GM12878 (cell line): Measurements from ENCODE around the gene ABCB9. TPM values are rescaled to one million over a fixed set of nuclear protein-coding genes. Genes with fewer than 3 reads are reported as not detected.

Experiments
- ATAC-seq: fragments of 200-7000 bp; cut with Tn5 transposase; 3 replicates; pipeline ENCODE4 v1.9.1; 2020; ENCODE audit warnings: mild to moderate bottlenecking, moderate library complexity
- BruUV-seq: library from RNA; stranded (reverse); fragments of 400-500 nt; replicated peaks from 2 replicates; lab custom pipeline; 2021; lab: Mats Ljungman, UMichigan
- CTCF ChIA-PET: fragments of 300-600 bp; sonication (Branson Sonifier 250); formaldehyde crosslinking; extraction: SDS; loops from one replicate; lab custom pipeline; 2021; ENCODE audit warnings: inconsistent platforms; lab: Yijun Ruan, JAX
- POLR2A ChIA-PET: fragments of 350-600 bp; formaldehyde crosslinking; extraction: SDS; loops from one replicate; lab custom pipeline; 2021; ENCODE audit warnings: inconsistent platforms; lab: Charles Lee
- RAD21 ChIA-PET: fragments of 300-600 bp; sonication (Branson Sonifier 250); formaldehyde crosslinking; loops from one replicate; lab custom pipeline; 2023; ENCODE audit warnings: antibody characterized with exemption; ENCODE audit not compliant: unreplicated experiment; lab: Charles Lee
- SMC1A ChIA-PET: fragments of 300-600 bp; sonication (Branson Sonifier 250); formaldehyde crosslinking; loops from one replicate; lab custom pipeline; 2023; ENCODE audit not compliant: unreplicated experiment, uncharacterized antibody; lab: Charles Lee
- DNase-seq: peaks from one replicate; pipeline ENCODE4 v3.0.0-alpha.2; 2011; ENCODE audit warnings: low read depth, low spot score
- FAIRE-seq: peaks from 3 replicates; lab custom pipeline; 2011; peaks lifted over from hg19 to GRCh38; lab: Jason Lieb, UNC
- H2AFZ ChIP-seq: 2 replicates; pipeline ENCODE4 v1.6.0; 2011; ENCODE audit warnings: low read depth, low read length, control low read depth; ENCODE audit not compliant: control insufficient read depth
- H3K27ac ChIP-seq: 2 replicates; pipeline ENCODE4 v1.5.1; 2011; ENCODE audit warnings: control low read depth; ENCODE audit not compliant: control insufficient read depth, insufficient read depth
- H3K27me3 ChIP-seq, 2 experiments: replicated peaks in 1 of 2; 2 replicates each; pipeline versions ENCODE4 v1.6.0 to v1.6.1; 2011; ENCODE audit warnings: low read length in 1 of 2; ENCODE audit not compliant: control insufficient read depth in 2 of 2, insufficient read depth in 2 of 2
- H3K36me3 ChIP-seq, 2 experiments: 2 replicates each; pipeline ENCODE4 v1.5.1; 2011; ENCODE audit warnings: low read length in 1 of 2; ENCODE audit not compliant: control insufficient read depth in 2 of 2, insufficient read depth in 2 of 2
- H3K4me1 ChIP-seq: 2 replicates; pipeline ENCODE4 v1.6.1; 2011; ENCODE audit warnings: mild to moderate bottlenecking, low read length, moderate library complexity, mixed read lengths; ENCODE audit not compliant: control insufficient read depth, insufficient read depth
- H3K4me2 ChIP-seq: 2 replicates; pipeline ENCODE4 v1.6.0; 2011; ENCODE audit warnings: control low read depth; ENCODE audit not compliant: control insufficient read depth, insufficient read depth
- H3K4me3 ChIP-seq: fragments of 200-600 bp; sonication (generic); 2 replicates; pipeline ENCODE4 v1.5.1; 2016
- H3K79me2 ChIP-seq: 2 replicates; pipeline ENCODE4 v1.6.0; 2011; ENCODE audit warnings: low read length; ENCODE audit not compliant: control insufficient read depth, insufficient read depth
- H3K9ac ChIP-seq: 2 replicates; pipeline ENCODE4 v1.8.0; 2011; ENCODE audit warnings: low read length, control low read depth, mixed read lengths; ENCODE audit not compliant: control insufficient read depth, insufficient read depth
- H3K9me3 ChIP-seq: replicated peaks from 3 replicates; pipeline ENCODE4 v1.5.1; 2011; ENCODE audit warnings: mild to moderate bottlenecking, low read length; ENCODE audit not compliant: control insufficient read depth, insufficient read depth
- H4K20me1 ChIP-seq: 2 replicates; pipeline ENCODE4 v1.6.0; 2011; ENCODE audit not compliant: control insufficient read depth, insufficient read depth
- BCL11A ChIP-seq: IDR thresholded peaks from 2 replicates; pipeline ENCODE4 v1.6.1; 2011; ENCODE audit warnings: low read depth, low read length
- CEBPB ChIP-seq, 2 experiments: fragments of 150-350 bp in 1 of 2; IDR thresholded peaks; 2 replicates each; pipeline ENCODE4 v1.6.1; 2012 to 2014; ENCODE audit warnings: low read depth in 2 of 2, low read length in 2 of 2, borderline replicate concordance in 1 of 2, inconsistent platforms in 1 of 2
- CTCF ChIP-seq, 3 experiments: IDR thresholded peaks in 2 of 3; conservative IDR thresholded peaks in 1 of 3; 2 replicates each; pipeline ENCODE4 v1.5.1; 2011; ENCODE audit warnings: low read depth in 3 of 3, low read length in 3 of 3, mild to moderate bottlenecking in 3 of 3, control low read depth in 2 of 3, moderate library complexity in 2 of 3, inconsistent platforms in 1 of 3, mixed read lengths in 1 of 3; ENCODE audit not compliant: control insufficient read depth in 2 of 3, insufficient read depth in 1 of 3; ENCODE audit errors: extremely low read depth in 1 of 3
- DPF2 ChIP-seq: fragments of 450-650 bp; IDR thresholded peaks from 2 replicates; pipeline ENCODE4 v1.6.1; 2017; ENCODE audit warnings: mild to moderate bottlenecking
- IKZF2 ChIP-seq, 2 experiments: fragments of 450-650 bp; IDR thresholded peaks; 2 replicates each; pipeline ENCODE4 v1.6.1; 2017; ENCODE audit warnings: mild to moderate bottlenecking in 2 of 2, moderate library complexity in 2 of 2
- KAT2A ChIP-seq: conservative IDR thresholded peaks from 2 replicates; pipeline ENCODE4 v1.6.1; 2011; ENCODE audit warnings: low read depth, low read length; ENCODE audit not compliant: control insufficient read depth
- MYB ChIP-seq: fragments of 150-350 bp; IDR thresholded peaks from 2 replicates; pipeline ENCODE4 v1.6.1; 2014; ENCODE audit warnings: mild to moderate bottlenecking, low read depth, low read length, borderline replicate concordance
- NKRF ChIP-seq: fragments of 450-650 bp; conservative IDR thresholded peaks from 2 replicates; pipeline ENCODE4 v1.6.1; 2017; ENCODE audit warnings: mild to moderate bottlenecking, moderate library complexity
- RBBP5 ChIP-seq: fragments of 200-600 bp; sonication (generic); conservative IDR thresholded peaks from 2 replicates; pipeline ENCODE4 v1.6.1; 2016
- TCF3 ChIP-seq: IDR thresholded peaks from 2 replicates; pipeline ENCODE4 v1.6.1; 2012; ENCODE audit warnings: low read depth, mild to moderate bottlenecking, low read length, borderline replicate concordance; ENCODE audit not compliant: insufficient read depth
- USF2 ChIP-seq: IDR thresholded peaks from 2 replicates; pipeline ENCODE4 v1.6.1; 2011; ENCODE audit warnings: low read depth, low read length, improper control_type of control experiment, borderline replicate concordance
- ZBTB40 ChIP-seq: fragments of 450-650 bp; IDR thresholded peaks from 2 replicates; pipeline ENCODE4 v1.6.1; 2016; ENCODE audit warnings: mild to moderate bottlenecking, moderate library complexity, borderline replicate concordance
- WGBS: methylation state at CpG from one replicate; pipeline ENCODE4 v1.1.6; 2016; ENCODE audit warnings: low lambda C conversion rate; ENCODE audit not compliant: insufficient replicate concordance, insufficient coverage; ENCODE audit errors: missing lambda C conversion rate; 5-methylcytosine and 5-hydroxymethylcytosine counted together
- in situ Hi-C: fragments of 300-500 bp; cut with MboI; formaldehyde crosslinking; loops from 9 replicates; pipeline ENCODE4 v1.14.3; 2018; ENCODE audit warnings: mixed read lengths
- intact Hi-C: fragments of 100-400 bp; cut with micrococcal nuclease; formaldehyde crosslinking; loops from one replicate; pipeline ENCODE4 v1.14.2; 2022; ENCODE audit not compliant: unreplicated experiment
- polyA plus RNA-seq, 11 experiments: library from polyadenylated mRNA; depleted of rRNA in 4 of 11; unstranded in 6 of 11; stranded (reverse) in 5 of 11; fragments of >200 nt; fragmentation: Nextera tagmentation in 4 of 11; fragmentation: Illumina TruSeq in 1 of 11; extraction: Ambion mirVana in 4 of 11; extraction: Trizol in 1 of 11; gene quantifications; 1 replicate in 1 of 11; 2 replicates in 10 of 11; pipeline versions ENCODE4 v1.2.1 to v1.2.3, GENCODE V29; 2011 to 2016; ENCODE audit warnings: inconsistent platforms in 2 of 11, missing spikeins in 2 of 11, low read depth in 1 of 11
- total RNA-seq, 4 experiments: library from RNA; depleted of rRNA in 3 of 4; stranded (reverse); fragments of >200 nt in 3 of 4; fragmentation: Illumina TruSeq in 1 of 4; extraction: Trizol in 1 of 4; gene quantifications; 2 replicates each; pipeline versions ENCODE4 v1.2.1 to v1.2.3, GENCODE V29; 2013 to 2021
- TF ChIP-seq, protein P1 (sequence below): IDR thresholded peaks from 2 replicates; pipeline ENCODE4 v1.6.1; 2011; ENCODE audit warnings: mild to moderate bottlenecking, low read depth, low read length, moderate library complexity; ENCODE audit not compliant: insufficient replicate concordance

Gene ABCB9
- total and polyA plus RNA-seq, 10 of the 15 experiments (the other 5 are each of a cell fraction or from before 2014, with no cell fraction given) = 0.37 to 4.9 (median 3.1) TPM

- H3K27me3 ChIP-seq = no peaks in the 10 kb centered on the region
- TF ChIP-seq USF2 = no peak
- TF ChIP-seq ZBTB40 = no peak
- no peak for TF ChIP-seq KAT2A
- TF ChIP-seq MYB = no peak
- TF ChIP-seq BCL11A = no peak
- TF ChIP-seq NKRF = no peak
- no peak for TF ChIP-seq IKZF2 (IDR thresholded peaks at IDR 0.05)
- no peak for TF ChIP-seq TCF3
- TF ChIP-seq, protein P1, sequence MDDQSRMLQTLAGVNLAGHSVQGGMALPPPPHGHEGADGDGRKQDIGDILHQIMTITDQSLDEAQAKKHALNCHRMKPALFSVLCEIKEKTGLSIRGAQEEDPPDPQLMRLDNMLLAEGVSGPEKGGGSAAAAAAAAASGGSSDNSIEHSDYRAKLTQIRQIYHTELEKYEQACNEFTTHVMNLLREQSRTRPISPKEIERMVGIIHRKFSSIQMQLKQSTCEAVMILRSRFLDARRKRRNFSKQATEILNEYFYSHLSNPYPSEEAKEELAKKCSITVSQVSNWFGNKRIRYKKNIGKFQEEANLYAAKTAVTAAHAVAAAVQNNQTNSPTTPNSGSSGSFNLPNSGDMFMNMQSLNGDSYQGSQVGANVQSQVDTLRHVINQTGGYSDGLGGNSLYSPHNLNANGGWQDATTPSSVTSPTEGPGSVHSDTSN = no peak
- TF ChIP-seq CTCF (IDR thresholded peaks at IDR 0.05 in 2 of 3, conservative IDR thresholded peaks at IDR 0.05 in 1 of 3; ENCODE audit: control insufficient read depth in 2 of 3, extremely low read depth in 1 of 3, insufficient read depth in 1 of 3, low read depth in 3 of 3, low read length in 3 of 3) = no peak
- no peak for TF ChIP-seq CEBPB (IDR thresholded peaks at IDR 0.05; ENCODE audit: borderline replicate concordance in 1 of 2, low read depth in 2 of 2, low read length in 2 of 2)
- TF ChIP-seq RBBP5 = no peak
- TF ChIP-seq DPF2 = no peak
These were observed 3.4 kb upstream of the ABCB9 start for GRCh38 chr12:122969676-122970075.

More at GRCh38 chr12:122969676-122970075, 3.4 kb upstream of the ABCB9 start:
- intact Hi-C loops = no loop called here
- no peak overlapping the region for H3K4me3 ChIP-seq
- peaks cover 4% of the 10 kb centered on the region; the same call in 1 of the 2 replicates for H3K4me1 ChIP-seq
- no peaks in the 10 kb centered on the region; the same call in 1 of the 2 replicates for H4K20me1 ChIP-seq
- POLR2A ChIA-PET = interaction anchor here (1.1 to 1.2 kb wide), 2 partner anchors 10 to 266 kb away, joined by 3 read pairs; no protein-coding TSS in a partner anchor
- no TSS peak for BruUV-seq
- RAD21 ChIA-PET = interaction anchor here (0.8 kb wide), 2 partner anchors 88 to 98 kb away, joined by 3 read pairs; no protein-coding TSS in a partner anchor
- no peak overlapping the region for H2AFZ ChIP-seq
- no peak overlapping the region for H3K9ac ChIP-seq
- no peak for DNase-seq
- H3K4me2 ChIP-seq = no peak overlapping the region
- CTCF ChIA-PET = interaction anchor here (1.1 kb wide), 1 partner anchor 99 kb away, joined by 3 read pairs; no protein-coding TSS in a partner anchor
- H3K79me2 ChIP-seq = no peaks in the 10 kb centered on the region; the same call in 1 of the 2 replicates
- FAIRE-seq = no peak
- H3K36me3 ChIP-seq = no peaks in the 10 kb centered on the region
- no peak overlapping the region for H3K27ac ChIP-seq
- SMC1A ChIA-PET = interaction anchor here (1.1 kb wide), 1 partner anchor 10 kb away, joined by 3 read pairs; no protein-coding TSS in a partner anchor
- in situ Hi-C loops = no loop called here
- 44% methylated on average over 3 of the region's 4 CpGs for WGBS
- no peaks in the 10 kb centered on the region for H3K9me3 ChIP-seq
- ATAC-seq = no peak
